Measurements from ENCODE around the gene ZNF648. TPM values are rescaled to one million over a fixed set of nuclear protein-coding genes. Genes with fewer than 3 reads are reported as not detected.

The ZNF648 gene
- total and polyA plus RNA-seq, 4 donors = 0.02 to 0.67 (median 0.20) TPM

GRCh38 chr1:182087304-182087703 lies 25.8 kb upstream of the ZNF648 start:
- Histone ChIP-seq H3K9me3 (ENCODE audit: control insufficient read depth in 4 of 4, low read length in 3 of 4) (no peaks in the 10 kb centered on the region), H3K36me3 (ENCODE audit: control insufficient read depth in 4 of 4, insufficient read depth in 3 of 4, low read depth in 1 of 4, low read length in 3 of 4) (no peaks in the 10 kb centered on the region), H3K4me1 (ENCODE audit: control insufficient read depth in 4 of 4, insufficient read depth in 4 of 4, low read length in 3 of 4) (peaks cover 0 to 6% (median 5%) of the 10 kb centered on the region in 4 donors), H3K4me3 (ENCODE audit: low read depth in 1 of 3, low read length in 3 of 3) (no peak overlapping the region), H3K27me3 (ENCODE audit: control insufficient read depth in 4 of 4, insufficient read depth in 4 of 4, low read length in 3 of 4) (no peaks in the 10 kb centered on the region), H3K9ac (ENCODE audit: low read depth in 1 of 2, low read length in 2 of 2) (no peak overlapping the region), H3K27ac (ENCODE audit: low read depth in 1 of 2, low read length in 2 of 2) (no peak overlapping the region)
- TF ChIP-seq HNF4A (conservative IDR thresholded peaks at IDR 0.05) = no peak
- no peak for TF ChIP-seq GABPA (IDR thresholded peaks at IDR 0.05 in 1 of 2, conservative IDR thresholded peaks at IDR 0.05 in 1 of 2)
- TF ChIP-seq TAF1 (conservative IDR thresholded peaks at IDR 0.05) = no peak
- TF ChIP-seq REST (IDR thresholded peaks at IDR 0.05) = no peak
- TF ChIP-seq FOXA1 (IDR thresholded peaks at IDR 0.05) = no peak
- TF ChIP-seq FOXA2 (IDR thresholded peaks at IDR 0.05) = no peak
- no peak for TF ChIP-seq RAD21 (IDR thresholded peaks at IDR 0.05)
- no peak for TF ChIP-seq HNF4G (IDR thresholded peaks at IDR 0.05)
- WGBS = 90% methylated on average over 2 of the region's 2 CpGs
- DNase-seq (ENCODE audit: low spot score) = no peak

DNA sequence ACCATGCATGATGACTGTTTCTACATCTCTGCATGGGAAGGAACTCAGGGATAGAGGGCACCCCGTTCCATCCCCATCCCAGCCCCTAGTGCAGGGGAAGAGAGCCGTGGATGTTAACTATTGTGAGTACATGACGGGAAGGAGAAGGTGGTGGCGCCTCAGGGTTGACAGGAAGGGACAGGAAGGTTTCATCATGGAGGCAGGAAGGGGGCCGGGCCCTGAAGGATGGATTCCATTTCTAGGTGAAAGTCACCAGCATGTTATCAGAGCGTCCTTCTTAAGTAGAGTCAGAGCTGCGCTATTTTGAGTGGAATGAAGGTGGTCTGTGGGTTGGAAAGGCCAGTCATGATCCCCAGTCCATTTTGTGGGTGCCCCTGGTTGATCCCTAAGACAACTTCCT lies 25.1 kb upstream of the ZNF648 start:
- Histone ChIP-seq H3K27me3 (ENCODE audit: control insufficient read depth in 4 of 4, insufficient read depth in 4 of 4, low read length in 3 of 4) (no peaks in the 10 kb centered on the region), H3K27ac (ENCODE audit: low read depth in 1 of 2, low read length in 2 of 2) (no peak overlapping the region), H3K36me3 (ENCODE audit: control insufficient read depth in 4 of 4, insufficient read depth in 3 of 4, low read depth in 1 of 4, low read length in 3 of 4) (no peaks in the 10 kb centered on the region), H3K4me1 (ENCODE audit: control insufficient read depth in 4 of 4, insufficient read depth in 4 of 4, low read length in 3 of 4) (peaks cover 0 to 6% (median 5%) of the 10 kb centered on the region in 4 donors), H3K9ac (ENCODE audit: low read depth in 1 of 2, low read length in 2 of 2) (no peak overlapping the region), H3K4me3 (ENCODE audit: low read depth in 1 of 3, low read length in 3 of 3) (no peak overlapping the region), H3K9me3 (ENCODE audit: control insufficient read depth in 4 of 4, low read length in 3 of 4) (no peaks in the 10 kb centered on the region)
- TF ChIP-seq JUND (IDR thresholded peaks at IDR 0.05) (no peak), GABPA (IDR thresholded peaks at IDR 0.05 in 1 of 2, conservative IDR thresholded peaks at IDR 0.05 in 1 of 2) (no peak), TAF1 (conservative IDR thresholded peaks at IDR 0.05) (no peak), HNF4G (IDR thresholded peaks at IDR 0.05) (no peak), SP1 (IDR thresholded peaks at IDR 0.05) (no peak), EGR1 (IDR thresholded peaks at IDR 0.05; ENCODE audit: low read depth in 2 of 2) (no peak), RXRA (IDR thresholded peaks at IDR 0.05) (no peak), NR2F2 (IDR thresholded peaks at IDR 0.05) (no peak), ATF3 (IDR thresholded peaks at IDR 0.05) (no peak), FOXA2 (IDR thresholded peaks at IDR 0.05) (no peak), MAX (IDR thresholded peaks at IDR 0.05) (no peak), HNF4A (conservative IDR thresholded peaks at IDR 0.05) (no peak), REST (IDR thresholded peaks at IDR 0.05) (no peak)
- TF ChIP-seq, protein P1, sequence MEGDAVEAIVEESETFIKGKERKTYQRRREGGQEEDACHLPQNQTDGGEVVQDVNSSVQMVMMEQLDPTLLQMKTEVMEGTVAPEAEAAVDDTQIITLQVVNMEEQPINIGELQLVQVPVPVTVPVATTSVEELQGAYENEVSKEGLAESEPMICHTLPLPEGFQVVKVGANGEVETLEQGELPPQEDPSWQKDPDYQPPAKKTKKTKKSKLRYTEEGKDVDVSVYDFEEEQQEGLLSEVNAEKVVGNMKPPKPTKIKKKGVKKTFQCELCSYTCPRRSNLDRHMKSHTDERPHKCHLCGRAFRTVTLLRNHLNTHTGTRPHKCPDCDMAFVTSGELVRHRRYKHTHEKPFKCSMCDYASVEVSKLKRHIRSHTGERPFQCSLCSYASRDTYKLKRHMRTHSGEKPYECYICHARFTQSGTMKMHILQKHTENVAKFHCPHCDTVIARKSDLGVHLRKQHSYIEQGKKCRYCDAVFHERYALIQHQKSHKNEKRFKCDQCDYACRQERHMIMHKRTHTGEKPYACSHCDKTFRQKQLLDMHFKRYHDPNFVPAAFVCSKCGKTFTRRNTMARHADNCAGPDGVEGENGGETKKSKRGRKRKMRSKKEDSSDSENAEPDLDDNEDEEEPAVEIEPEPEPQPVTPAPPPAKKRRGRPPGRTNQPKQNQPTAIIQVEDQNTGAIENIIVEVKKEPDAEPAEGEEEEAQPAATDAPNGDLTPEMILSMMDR (IDR thresholded peaks at IDR 0.05; ENCODE audit: low read depth, low read length, missing input control) = no peak
- WGBS = 92% methylated on average over 7 of the region's 7 CpGs
- no peak for DNase-seq (ENCODE audit: low spot score)

Measured in liver (tissue), 9 donors.